GM21367 (cell line): ENCODE results near the gene STK11IP.

Source experiments
- ATAC-seq: cut with Tn5 transposase; IDR thresholded peaks from one replicate; pipeline ENCODE4 v1.9.1; 2021; ENCODE audit not compliant: unreplicated experiment

STK11IP gene, protein sequence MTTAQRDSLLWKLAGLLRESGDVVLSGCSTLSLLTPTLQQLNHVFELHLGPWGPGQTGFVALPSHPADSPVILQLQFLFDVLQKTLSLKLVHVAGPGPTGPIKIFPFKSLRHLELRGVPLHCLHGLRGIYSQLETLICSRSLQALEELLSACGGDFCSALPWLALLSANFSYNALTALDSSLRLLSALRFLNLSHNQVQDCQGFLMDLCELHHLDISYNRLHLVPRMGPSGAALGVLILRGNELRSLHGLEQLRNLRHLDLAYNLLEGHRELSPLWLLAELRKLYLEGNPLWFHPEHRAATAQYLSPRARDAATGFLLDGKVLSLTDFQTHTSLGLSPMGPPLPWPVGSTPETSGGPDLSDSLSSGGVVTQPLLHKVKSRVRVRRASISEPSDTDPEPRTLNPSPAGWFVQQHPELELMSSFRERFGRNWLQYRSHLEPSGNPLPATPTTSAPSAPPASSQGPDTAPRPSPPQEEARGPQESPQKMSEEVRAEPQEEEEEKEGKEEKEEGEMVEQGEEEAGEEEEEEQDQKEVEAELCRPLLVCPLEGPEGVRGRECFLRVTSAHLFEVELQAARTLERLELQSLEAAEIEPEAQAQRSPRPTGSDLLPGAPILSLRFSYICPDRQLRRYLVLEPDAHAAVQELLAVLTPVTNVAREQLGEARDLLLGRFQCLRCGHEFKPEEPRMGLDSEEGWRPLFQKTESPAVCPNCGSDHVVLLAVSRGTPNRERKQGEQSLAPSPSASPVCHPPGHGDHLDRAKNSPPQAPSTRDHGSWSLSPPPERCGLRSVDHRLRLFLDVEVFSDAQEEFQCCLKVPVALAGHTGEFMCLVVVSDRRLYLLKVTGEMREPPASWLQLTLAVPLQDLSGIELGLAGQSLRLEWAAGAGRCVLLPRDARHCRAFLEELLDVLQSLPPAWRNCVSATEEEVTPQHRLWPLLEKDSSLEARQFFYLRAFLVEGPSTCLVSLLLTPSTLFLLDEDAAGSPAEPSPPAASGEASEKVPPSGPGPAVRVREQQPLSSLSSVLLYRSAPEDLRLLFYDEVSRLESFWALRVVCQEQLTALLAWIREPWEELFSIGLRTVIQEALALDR

DNA sequence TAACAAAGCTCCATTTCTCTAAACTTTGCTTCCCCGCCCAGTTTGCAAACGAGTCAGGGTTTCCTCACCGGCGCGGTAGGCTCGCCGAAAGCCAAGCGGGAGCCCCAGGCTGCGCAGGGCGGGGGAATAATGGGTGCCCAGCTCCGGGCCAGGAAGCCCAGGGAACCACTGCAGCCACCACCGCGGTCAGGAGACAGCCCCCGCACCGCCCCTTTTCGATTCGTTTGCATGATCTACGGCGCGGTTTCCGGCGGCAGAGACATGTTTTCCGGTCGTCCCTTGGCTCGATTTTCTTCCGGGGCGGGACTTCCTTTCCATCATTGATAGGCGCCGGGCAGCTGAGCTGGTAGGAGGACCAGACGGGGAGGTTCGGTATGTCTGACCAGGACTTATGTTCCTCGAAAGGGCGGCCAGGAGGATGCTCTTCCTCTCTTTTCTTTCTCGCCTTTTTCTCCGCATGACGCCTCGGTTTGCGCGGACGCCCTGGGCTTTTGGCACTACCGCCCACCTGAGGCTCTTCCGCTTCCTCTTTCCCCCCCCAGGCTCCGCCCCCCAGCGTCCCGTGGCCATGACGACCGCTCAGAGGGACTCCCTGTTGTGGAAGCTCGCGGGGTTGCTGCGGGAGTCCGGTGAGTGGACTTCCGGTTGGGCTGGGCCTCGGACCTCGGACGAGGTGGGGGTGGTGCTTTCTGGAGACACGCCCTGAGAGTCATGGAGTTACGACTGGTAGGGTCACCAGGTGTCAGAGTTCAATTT, at the start of gene STK11IP:
TSS of gene STK11IP (plus strand) at position 306 of the 756 bp plus-strand sequence. CDS start at position 569, 263 bp downstream.
- peak; percentile 86 for ATAC-seq

DNA sequence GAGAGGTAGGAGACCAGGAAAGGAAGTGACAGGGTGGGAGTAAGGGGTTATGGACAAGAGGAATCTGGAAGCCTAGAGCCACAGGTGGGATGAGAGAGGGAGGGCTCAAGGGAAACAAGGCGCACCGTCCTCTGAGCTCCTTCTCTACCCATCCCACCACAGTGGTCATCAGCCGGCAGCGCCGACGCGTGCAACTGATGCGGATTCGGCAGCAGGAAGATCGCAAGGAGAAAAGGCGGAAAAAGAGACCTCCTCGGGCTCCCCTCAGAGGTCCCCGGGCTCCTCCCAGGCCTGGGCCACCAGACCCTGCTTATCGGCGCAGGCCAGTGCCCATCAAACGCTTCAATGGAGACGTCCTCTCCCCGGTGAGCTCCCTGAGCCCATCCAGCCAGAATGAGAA, 48.7 kb upstream of the STK11IP start:
- no peak for ATAC-seq

DNA sequence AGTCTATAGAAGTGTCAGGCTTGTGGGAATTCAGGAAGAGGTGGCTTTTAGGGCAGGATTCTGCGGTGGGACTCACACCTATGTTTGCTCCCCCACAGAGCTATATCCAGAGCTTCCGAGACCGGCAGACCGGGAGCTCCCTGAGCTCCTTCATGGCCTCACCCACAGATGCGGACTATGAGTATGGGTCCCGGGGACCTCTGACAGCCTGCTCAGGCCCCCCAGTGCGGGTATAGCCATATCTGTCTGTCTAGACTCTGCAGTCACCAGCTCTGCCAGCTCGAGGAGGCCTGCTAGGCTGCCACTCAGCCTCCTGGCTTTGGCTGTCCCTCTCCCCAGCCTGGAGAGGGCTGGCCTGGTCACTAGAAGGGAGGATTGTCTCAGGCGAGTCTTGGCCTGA, 48.0 kb upstream of the STK11IP start:
- ATAC-seq = no peak

DNA sequence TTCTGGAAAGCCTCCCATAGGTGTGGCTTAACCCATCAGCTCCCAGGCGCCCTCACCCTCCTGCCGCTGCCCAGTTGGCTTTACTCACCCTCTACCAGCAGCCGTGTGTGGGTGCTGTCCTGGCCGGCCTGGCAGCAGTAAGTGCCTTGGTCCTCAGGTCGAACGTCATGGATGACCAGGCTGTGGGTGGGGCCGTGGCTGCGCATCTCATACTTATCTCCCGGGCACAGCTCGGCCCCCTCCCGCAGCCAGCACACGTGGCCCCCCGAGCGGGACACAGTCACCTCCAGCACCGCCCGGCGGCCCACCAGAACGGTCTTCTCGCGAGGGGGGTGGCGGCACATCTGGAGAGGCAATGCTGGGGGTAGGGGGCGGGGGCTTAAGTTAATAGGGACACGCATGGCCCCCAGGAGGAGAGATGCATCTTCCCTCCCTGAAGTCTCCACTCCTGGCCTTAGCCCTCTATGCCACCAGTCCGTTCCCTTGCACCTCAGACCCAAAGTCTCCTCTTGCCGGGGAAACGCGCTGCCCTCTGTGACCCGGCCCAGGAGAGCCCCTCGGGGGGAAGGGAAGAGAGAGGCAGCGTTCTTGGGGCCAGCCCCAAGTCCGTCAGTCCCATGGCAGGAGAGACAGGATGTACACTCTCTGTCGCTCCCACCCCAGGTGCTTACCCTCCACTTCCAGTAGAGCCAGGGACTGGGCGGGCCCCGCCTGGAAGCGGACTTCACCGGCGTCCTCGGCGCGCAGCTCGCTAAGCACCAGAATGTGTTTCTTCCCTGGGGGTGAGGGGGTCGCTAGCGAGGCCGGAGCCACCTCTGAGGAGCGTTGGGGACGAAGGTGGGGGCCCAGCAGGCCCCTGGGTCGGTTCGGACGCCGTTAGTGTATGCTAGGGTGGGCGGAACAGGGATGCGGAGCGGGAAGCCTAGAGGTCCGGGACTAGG, 45.9 kb upstream of the STK11IP start:
- peak; percentile 8 for ATAC-seq

DNA sequence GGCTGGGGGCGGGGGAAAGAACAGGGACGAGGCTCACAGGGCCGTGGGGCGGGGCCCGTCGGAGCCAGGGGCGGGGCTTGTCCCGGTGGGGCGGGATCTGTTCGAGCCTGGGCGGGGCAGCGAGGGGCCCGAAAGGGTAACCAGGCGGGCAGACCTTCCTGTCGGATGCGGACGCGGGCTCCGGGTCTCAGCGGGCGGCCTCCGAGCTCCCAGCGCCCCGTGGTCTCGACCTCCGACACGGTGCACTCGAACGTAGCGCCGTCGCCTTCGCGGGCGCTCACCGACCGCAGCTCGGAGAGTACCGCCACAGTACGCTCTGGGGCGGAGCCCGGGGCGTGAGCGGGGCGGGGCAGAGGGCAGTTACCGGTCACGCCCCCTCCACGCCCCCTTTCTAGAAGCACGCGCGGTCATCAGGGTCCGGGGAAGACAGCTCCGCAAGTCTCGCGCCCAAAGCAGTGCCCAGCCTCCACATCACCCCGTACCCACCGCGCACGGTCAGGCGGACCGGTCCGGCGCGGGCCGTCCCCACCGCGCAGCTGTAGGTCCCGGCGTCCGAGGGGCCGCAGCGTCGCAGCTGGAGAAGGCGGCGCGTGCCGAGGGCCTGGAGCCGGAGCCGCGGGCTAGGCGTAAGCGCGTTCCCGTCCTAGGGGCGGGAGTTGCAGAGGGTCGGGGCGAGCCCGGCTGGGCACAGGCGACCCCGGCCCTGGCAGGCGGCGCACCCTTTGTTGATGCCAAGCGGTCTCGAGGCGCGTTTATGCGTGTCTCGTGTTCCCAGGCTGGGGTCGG, 45.1 kb upstream of the STK11IP start:
- ATAC-seq = peak; percentile 92

DNA sequence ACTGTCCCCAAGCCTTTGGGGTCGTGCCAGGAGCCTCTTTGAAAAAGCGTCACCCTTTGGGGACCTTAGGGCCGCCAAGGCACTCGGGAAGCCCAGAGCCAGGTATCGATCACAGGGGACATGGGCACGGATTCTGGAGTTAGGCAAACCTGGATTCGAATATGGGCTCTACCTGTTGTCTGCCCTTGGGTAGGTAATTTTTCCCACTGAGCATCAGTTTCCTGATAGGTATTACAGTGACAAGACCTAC, 44.6 kb upstream of the STK11IP start:
- no peak for ATAC-seq

DNA sequence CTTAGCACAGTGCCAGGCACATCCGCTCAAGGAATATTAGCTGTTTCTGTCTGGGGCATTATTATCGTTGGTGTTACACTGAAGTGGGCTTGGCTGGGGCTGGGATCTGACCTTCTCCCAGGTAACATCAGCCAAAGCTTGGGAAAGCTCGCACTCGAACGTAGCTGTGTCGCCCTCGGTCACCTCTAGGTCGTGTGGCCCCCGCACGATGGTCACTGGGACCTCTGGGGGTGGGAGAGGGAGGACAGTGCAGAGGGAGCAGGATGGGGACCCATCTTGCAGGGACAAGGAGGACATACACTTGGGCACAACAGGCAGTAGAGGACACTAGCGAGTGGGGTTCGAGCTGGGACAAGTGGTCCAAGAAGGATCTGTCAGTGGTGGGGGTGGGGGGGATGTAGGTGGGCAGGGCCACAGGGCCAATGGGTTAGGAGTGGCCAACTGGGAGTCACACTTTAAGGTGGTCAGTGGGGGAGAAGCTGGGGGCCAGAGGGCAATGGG, 44.1 kb upstream of the STK11IP start:
- ATAC-seq = no peak

DNA sequence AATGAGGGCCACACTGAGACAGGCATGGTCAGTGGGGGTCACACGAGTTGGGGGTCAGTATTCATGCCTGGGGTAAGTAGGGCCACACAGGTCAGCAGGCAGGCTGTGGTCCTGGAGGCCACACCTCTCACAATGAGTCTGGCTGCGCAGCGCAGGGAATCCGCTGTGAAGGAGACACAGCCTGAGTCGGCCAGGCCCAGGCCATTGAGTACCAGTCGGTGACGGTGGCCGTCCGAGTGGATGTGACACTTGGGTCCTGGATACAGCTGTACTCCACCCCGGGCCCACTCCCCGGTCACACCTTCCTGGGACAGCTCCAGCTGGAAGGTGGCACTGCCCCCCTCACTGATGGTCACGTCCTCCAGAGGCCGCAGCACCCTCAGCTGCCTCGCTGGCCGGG, 43.3 kb upstream of the STK11IP start:
- ATAC-seq = no peak

DNA sequence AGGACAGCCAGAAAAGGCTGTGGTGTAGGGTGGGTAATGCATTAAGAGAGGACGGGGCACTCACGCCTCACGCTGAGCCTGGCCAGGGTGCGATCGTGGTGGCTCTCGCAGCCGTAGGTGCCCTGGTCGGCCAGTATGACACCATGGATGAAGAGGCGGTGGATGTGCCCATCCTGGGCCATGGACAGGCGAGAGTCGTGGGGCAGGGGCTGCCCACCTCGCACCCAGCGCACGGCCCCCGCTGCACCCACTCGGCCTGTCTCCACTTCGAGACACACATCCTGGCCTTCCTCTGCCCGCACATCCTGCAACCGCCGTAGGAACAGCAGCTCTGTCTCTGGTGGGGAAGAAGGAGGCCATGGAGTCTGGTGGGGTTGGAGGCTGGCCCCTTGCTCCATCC, 41.7 kb upstream of the STK11IP start:
- ATAC-seq = no peak

DNA sequence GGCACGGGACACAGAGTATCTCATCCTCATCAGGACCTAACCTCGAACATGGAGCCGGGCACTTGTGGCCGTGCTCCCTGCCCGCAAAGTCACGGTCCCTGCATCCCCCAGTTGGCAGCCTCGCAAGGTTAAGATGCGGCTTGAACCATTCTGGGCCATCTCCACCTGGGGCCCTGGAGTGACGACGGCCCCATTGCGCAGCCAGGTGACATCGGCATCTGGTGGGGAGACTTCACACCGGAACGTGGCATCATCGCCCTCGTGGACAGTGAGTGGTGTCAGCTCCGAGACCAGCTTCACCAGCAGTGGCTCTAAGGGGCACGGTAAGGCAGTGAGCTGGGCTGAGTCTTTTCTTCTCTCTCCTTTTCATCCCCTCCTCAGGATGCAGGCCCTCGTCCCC, 41.2 kb upstream of the STK11IP start:
- ATAC-seq = no peak

DNA sequence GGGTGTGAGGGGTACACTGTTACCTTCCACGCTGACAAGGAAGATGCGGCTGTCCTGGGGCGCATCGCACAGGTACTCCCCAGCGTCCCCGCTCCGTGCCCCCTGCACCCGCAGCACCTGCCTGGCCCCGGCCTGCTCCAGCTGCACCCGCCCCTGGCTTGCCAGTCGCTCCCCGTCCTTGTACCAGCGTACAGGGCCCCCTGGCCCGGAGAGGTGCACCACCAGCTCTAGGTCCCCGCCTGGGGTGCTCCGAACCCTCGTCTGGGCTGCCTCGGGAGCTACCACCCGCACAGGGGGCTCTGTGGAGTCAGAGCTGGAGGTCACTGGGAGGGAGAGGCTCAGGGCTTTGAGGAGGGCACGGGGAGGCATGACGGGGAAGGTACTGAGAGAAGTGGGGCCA, 40.3 kb upstream of the STK11IP start:
- no peak for ATAC-seq

DNA sequence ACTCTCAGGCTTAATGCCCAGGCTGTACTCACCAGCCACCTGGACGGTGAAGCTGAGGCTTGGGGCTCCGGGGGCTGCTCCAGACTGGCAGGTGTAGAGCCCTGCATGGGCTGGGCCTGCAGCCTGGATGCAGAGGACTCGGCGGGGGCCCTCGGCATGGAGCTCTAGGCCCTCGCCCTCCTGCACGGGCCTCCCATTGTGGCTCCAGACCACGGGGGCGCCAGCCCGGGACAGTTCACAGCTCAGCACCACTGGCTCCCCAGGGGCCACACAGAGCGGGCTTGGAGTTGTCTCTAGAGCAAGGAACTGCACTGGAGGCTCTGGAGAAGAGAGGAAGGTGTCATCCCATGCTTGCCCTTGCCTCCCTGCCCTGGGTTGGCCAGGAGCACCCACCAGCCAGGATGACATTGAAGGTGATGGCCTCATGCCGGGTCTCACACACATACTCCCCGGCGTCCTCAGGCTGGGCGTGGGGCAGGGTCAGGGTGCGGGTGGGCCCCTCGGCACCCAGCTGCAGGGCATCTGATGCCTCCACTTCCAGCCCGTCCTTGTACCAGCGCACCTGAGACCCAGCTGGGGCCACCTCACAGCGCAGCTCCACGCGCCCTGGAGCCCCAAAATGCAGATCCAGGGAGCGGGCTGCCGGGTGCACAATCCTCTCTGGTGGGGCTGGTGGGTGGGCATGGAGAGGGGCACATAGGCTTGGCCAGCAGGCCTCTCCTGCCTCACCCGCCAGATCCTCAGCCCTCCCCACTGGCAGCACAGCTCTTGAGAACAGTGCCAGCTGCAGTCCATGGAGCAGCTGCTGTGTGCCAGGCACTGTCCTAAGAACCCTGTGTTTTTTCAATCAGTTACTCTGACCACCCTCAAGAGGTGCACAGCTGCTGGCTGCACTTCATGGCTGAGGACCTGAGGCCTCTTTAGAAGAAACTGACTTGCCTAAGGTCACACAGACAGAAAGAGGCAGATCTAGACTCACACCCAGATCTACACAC, 39.6 kb upstream of the STK11IP start:
- ATAC-seq = no peak

DNA sequence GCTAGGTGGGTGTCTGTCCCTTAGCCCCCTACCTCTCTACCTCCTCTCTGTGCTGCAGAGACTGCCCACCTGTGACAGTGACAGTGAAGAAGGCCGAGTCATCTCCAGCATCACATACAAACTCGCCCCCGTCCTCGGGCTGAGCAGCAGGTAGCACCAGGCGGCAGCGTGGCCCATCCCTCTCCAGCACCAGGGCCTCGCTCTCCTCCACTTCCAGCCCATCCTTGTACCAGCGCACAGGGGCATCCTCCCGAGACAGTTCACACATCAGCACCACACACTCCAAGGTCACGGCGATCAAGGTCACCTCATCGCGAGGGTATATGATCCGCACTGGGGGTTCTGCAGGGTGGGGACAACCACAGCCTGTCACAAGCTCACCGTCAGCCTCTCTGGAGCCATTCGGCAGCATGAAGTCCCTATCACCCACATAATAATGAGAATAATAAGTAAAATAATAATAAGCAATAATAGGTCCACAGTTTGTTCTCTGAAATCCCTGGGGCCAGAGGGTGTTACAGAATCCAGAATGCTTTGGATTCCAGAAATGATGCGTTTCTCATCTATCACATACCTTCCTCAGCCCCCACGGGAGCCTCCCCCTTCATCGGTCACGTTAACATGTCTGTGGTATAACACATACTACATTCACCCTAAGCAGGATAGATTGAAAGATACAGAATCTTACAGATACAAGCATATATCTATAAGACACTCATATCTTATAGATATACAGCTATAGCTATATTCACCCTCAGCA, 38.3 kb upstream of the STK11IP start:
- ATAC-seq = no peak

DNA sequence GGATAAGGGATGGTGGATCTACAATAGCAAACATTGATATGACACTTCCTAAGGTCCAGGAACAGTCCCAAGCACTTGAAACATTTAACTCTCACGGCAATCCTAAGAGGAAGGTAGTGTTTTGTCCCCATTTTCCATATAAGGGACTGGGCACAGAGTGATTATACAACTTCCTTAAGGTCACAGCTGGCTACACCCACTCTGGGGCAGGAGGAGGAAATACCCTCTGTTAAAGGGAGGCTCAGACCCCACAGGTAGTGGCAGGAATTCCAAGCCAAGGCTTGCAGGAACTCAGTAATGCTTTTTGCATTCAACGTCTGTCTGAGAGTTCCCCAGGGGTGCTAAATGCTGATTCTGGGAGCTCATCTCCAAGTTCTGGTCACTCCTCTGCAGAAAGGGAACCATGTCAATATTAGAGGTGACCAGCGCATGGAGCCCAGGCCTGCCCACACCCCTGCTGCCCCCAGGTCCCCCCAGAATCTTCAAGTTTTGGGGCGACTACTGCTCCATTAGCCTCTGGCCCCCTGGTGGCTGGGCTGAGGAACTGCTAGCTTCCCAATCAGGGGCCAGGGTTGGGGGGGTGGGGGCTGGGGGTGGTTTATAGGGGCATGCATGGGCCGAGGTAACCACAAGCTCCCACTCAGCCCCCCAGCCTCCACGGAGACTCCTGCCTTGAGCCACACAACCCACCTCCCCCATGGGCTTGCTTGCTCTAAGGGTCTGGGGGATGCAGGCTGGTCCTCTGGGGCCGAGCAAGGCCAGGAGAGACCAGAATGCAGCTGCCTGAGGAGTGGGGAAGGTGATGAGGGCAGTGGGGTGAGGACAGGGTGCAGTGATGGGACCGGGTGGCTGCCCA, 37.4 kb upstream of the STK11IP start:
- ATAC-seq = no peak

DNA sequence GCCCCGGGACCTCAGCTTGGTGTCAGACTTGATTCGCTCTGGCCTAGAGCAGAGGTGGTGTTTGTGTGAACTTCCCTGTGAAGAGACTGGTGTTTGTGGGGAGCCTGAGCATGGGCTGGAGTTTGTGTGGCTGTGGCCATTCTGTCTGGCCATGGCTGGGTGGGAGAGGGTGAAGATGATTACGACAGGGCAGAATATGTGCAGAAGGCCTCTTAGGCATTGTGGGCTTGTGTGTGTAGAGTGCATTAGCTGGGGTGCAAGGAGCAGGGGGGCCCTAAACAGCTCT, 36.8 kb upstream of the STK11IP start:
- no peak for ATAC-seq

DNA sequence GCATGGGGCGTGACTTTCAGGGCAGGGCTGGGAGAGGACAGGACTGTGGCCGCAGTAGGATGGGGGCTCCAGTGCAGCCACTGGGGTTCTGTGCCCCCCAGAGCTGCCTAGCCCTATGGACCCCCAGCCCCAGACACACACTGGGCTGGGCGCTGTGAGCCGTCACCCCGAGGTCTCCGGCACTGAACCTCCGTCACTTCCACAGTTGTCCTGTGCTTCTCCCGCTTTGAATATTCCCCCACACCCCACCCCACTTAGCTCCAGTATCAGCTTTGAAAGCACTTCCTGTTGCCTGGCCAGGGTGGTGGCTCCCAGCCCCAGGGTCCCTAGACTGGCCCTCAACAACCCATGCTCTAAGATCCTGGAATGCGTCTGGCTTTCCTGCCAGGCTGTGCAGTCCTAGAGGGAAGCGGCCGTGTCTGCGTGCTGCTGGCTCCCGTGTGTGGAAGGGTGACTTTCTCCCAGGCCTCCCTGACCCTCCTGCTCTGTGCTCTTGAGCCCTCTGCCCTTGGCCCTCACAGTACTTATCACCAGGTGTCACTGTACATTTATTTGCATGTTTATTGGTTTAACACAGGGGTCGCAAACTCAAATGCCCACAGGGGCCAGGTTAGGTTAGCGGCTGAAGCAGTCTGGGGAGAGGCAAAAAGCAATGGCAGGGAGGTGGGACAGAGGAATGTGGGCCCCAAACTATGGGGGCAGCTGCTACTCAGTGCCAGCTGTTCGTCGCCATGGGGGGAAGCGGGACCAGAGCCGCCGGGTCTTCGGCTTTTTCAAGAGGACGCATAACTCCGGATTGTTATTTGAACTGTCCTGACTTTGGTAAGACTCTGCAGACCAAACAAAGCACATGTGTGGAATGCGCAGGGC, 36.2 kb upstream of the STK11IP start:
- ATAC-seq = no peak
